ENCODE results near the gene CCSER2.

DNA sequence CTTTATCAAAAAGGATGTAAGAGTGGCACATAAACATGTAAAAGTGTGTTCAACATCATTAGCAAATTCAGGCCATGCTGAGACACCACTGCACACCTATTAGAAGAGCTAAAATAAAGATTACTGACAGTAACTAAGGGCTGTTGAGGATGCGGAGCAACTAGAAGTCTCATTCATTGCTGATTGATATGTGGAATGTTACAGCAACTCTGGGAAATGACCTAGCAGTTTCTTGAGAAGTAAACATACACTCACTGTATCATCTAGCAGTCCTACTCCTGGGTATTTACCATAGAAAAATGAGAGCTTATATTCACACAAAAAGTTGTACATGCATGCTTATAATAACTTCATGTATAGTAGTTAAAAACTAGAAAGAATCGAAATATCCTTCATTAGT lies 77.3 kb downstream of the CCSER2 start:
- TF ChIP-seq, protein P1, sequence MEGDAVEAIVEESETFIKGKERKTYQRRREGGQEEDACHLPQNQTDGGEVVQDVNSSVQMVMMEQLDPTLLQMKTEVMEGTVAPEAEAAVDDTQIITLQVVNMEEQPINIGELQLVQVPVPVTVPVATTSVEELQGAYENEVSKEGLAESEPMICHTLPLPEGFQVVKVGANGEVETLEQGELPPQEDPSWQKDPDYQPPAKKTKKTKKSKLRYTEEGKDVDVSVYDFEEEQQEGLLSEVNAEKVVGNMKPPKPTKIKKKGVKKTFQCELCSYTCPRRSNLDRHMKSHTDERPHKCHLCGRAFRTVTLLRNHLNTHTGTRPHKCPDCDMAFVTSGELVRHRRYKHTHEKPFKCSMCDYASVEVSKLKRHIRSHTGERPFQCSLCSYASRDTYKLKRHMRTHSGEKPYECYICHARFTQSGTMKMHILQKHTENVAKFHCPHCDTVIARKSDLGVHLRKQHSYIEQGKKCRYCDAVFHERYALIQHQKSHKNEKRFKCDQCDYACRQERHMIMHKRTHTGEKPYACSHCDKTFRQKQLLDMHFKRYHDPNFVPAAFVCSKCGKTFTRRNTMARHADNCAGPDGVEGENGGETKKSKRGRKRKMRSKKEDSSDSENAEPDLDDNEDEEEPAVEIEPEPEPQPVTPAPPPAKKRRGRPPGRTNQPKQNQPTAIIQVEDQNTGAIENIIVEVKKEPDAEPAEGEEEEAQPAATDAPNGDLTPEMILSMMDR (IDR thresholded peaks at IDR 0.05): no peak
- TF ChIP-seq POLR2A (IDR thresholded peaks at IDR 0.05): no peak
